22Rv1 (cell line): ENCODE measurements around the gene ERRFI1.

ENCODE experiments used
- H3K27ac ChIP-seq: fragments of 450-650 bp; 2 replicates; pipeline ENCODE4 v1.5.1; 2017
- CTCF ChIP-seq: fragments of 450-650 bp; IDR thresholded peaks from 2 replicates; pipeline ENCODE4 v1.5.1; 2017; ENCODE audit warnings: mild to moderate bottlenecking
- ZFX ChIP-seq: fragments of 450-650 bp; IDR thresholded peaks from 2 replicates; pipeline ENCODE4 v1.6.1; 2017; ENCODE audit warnings: antibody characterized with exemption, borderline replicate concordance

Gene ERRFI1

DNA sequence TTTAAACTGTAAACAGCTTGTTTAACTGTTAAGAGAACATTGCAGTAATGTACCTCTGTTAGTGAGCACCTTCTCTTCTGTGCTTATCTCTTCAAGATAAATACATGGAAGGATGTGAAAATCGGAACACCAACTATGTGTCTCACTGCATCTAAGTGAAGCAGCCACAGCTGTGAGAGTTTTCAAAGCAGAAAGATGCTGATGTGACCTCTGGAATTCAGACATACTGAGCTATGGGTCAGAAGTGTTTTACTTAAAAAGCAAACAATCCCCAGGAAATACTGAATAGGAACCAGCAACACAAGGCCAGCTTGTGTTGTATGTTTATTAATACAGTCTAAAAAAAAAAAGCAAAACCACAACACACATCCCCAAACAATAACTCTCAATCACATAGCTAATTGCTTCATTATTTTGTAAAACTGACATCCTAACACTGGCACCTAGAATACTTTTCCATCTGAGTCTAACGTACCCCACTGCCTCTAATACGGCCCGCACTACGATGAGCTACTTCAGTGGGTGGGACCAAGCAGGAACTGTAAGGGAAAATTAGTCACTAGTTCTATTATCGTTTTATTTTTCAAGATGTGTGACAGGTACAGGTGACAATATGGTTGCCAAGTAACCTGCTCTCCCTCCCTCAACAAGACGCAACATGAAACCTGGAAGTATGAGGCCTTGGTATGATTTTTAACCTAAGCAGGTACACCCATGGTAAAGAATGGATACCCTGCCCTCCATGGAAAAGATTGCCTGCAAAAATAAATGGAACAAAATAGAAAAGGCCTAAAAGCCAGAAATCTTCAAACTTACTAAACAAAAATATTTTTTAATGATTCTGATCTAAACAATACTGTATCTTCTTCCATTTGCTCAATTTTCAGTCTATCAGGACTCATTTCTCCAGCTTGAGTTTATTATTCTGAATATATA, 13.9 kb downstream of the ERRFI1 start:
- H3K27ac ChIP-seq, result no peak overlapping the region
- TF ChIP-seq CTCF (no peak), ZFX (no peak)

DNA sequence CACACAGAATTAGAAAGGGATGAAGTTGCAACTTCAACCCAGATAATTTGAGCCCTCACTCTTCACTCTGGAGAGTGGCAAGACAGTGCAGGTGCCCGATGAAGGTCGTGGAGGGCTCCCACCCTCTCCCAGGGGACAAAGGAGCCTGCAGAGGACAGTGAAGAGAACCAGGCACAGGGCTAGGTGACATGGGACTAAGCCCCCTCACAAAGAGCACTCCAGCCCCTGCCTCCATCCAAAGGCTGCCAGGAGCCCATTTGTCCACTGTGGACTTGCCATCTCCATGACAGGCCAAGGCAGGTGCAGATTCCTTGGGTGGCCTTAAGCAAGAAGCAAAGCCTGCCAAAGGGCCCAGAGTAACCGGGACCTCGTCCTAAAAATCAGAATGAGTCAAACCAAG, 15.1 kb downstream of the ERRFI1 start:
- no peak overlapping the region for H3K27ac ChIP-seq
- TF ChIP-seq ZFX (no peak), CTCF (no peak)

- H3K27ac ChIP-seq, result no peak overlapping the region
- no peak for TF ChIP-seq CTCF
- no peak for TF ChIP-seq ZFX
Measured at GRCh38 chr1:8010080-8010664, 15.9 kb downstream of the ERRFI1 start.

GRCh38 chr1:8009043-8010002, 16.8 kb downstream of the ERRFI1 start:
- TF ChIP-seq CTCF (no peak), ZFX (no peak)
- H3K27ac ChIP-seq, result no peak overlapping the region

DNA sequence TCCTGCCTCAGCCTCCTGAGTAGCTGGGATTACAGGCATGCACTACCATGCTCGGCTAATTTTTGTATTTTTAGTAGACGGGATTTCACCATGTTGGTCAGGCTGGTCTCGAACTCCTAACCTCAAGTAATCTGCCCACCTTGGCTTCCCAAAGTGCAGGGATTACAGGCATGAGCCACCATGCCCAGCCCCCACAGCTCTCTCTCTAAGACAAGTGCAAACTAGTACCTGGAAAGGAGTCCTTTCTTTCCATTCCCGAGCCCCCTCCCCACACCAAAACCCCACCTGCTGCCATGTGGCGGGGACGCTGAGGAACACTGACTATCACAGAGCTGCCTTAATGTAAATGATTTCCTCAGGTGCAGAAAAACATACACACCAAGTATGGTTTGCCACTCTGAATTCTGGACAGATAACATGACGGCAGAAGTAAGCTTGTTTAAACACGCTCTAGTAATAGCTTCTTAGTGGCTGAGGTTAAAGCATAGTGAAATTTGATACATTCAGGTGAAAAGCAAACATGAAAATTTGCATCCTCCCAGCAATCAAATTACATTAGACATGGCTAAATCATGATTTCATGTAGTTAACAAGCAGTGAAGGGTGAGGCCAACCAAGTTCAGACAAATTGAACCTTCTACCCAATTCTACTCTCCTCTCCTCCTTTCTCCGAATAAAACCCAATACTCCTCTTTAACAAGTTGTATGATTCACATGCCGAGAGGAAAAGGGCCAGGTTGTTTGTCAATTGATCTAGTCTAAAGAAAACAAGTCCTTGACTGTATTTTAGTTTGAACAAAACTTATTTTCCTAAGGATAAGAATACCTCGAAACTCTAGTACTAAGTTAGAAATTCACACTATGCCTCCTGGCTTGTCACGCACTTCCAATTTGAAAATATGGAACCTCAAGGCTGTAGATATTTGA, 19.8 kb downstream of the ERRFI1 start:
- TF ChIP-seq ZFX (no peak), CTCF (no peak)
- H3K27ac ChIP-seq, result peak overlapping the region; percentile 84

DNA sequence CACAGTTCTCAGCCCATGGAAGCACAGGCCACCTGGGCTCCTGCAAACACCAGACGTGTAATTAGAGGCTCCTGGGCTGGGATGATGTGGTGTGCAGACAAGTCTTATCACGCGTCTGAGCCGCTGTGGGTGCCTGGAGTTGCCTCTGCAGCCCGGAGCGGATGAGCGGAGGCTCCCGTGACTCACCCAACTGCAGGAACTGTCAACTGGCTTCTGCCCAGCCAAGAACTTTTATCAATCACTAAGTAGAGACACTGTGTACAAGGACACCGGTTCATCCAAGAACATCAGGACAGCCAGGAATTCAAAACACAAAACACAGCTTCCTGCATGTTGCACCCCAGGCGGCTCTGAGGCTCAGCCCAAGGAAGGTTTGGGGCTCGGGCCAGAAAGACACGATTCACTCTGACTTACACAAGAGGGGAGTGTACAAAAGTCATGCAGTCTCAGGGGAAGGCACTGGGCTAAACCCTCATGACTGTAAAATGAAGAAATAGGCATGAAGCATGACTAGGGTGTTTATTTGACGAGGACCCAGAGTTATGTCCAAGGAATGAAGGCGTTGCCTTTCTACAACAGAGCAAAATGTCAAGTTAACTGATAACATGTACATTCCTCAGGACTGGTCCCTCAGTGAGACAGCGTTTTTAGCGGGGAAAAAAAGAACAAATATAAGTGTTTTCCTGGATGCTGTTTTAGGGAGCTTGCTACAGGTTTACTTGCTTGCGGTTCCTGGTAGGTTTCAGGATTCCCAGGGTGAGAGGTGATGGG, 21.1 kb downstream of the ERRFI1 start:
- H3K27ac ChIP-seq, result peak overlapping the region; percentile 84
- TF ChIP-seq CTCF (no peak), ZFX (no peak)
